Measurements from ENCODE around the gene MAPK6.
A peak's percentile ranks its signal among the peaks of the same experiment; 100 is the strongest.
"Not testable (repeated sequence)": the region's sequence is repeated elsewhere in the genome, so short reads cannot be mapped to it uniquely, and the experiment has no call there.

The MAPK6 gene

DNA sequence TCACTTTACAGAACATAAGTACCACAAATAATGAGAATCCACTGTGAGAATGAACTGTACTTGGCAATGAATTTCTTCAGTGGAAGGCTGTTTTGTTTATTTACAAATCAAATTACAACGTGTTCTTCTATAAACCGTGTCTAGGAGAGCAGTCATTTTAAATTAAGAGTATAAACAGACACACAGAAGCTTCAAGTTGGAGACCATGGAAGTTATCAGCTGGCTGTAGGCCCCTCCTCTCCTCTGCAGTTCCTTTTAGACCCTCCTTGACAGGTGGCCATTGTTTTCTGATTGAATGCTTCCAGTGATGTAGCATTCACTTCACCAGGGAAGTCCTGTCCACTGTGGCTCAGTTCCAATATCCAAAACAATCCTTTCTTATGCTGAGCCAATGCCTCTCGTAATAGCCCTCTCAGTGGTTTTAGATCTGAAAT is 7.3 kb upstream of the MAPK6 start:
- no peak for DNase-seq

DNA sequence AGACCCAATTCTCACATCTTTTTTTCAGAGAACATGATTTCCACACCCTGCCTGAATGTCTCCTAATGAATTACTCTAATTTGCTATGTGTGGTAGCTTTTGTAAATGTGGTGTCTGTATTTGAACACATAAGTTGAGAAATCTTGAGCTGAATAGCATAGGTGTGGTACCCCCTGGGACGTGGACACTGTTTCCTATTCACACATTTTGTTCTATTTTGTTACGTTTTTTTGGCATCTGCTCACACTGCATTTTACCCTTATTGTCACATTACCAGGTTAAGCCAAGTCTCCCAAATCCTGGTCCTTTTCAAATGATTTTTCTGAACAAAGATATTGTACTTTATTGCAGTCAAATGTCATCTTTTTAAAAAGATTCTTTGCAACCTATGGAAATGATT is 6.8 kb upstream of the MAPK6 start:
- no peak for DNase-seq

DNA sequence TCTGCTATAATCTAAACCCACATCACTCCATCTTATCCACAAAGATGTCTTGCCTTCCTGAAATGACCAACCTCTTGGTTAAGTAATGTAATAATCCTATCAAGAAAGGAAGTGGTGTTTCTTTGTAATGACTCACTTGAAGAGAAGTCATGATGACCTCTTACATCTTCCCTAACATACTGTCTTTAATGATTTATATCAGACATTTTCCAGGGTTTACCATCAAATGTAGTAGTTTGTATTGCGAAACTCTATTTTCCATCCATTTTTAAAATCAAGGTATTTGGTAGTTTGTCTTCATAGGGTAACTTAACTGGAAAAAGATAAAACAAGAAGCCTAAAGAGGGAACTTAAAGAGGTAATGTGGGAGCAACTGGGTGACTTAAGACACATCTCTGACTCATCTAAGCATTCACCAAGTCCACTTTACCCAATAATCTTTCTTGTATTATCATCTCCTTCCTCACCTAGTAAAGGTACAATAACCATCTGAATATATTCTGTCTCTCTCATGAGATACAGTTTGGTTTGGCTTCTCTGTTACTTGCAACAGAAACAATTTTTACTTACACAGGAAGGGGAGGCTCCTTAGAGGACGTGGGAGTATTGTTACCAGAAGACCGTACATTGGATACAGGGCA is 5.7 kb upstream of the MAPK6 start:
- no peak for DNase-seq

DNA sequence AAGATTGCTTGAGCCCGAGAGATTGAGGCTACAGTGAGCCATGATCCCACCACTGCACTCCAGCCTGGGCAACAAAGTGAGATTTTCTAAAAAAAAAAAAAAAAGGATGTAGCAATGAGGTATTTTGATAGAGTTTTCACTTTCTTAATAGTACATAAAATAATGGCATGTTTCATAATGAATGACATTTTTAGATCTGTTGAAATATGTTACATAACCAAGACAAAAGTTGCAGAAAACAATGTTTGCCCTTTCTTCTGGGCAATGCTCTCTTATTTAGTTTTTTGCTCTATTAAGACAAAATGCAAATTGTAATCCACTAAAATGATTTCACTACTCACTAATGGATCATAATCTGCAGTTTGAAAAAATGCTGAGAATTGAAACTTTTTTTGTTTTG is 4.4 kb upstream of the MAPK6 start:
- no peak for DNase-seq

GRCh38 chr15:52016316-52016715 is 2.7 kb upstream of the MAPK6 start:
- DNase-seq, result no peak

DNA sequence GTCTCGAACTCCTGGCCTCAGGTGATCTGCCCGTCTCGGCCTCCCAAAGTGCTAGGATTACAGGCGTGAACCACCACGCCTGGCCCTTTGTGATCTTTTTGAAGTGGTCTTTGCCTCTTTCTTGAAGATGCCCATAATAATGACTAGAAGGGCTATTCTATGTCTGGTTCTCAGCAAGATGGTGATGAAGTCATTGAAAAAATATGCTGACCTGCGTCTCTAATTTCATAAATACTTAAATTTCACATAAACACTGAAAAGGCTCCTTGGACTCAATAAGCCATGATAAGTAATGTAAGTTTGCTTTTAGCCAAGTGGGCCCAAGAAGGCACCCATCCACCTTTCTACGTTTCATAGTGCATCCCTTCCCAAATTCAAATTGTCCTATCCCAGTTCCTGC is 775 bp upstream of the MAPK6 start:
- no peak for DNase-seq

DNA sequence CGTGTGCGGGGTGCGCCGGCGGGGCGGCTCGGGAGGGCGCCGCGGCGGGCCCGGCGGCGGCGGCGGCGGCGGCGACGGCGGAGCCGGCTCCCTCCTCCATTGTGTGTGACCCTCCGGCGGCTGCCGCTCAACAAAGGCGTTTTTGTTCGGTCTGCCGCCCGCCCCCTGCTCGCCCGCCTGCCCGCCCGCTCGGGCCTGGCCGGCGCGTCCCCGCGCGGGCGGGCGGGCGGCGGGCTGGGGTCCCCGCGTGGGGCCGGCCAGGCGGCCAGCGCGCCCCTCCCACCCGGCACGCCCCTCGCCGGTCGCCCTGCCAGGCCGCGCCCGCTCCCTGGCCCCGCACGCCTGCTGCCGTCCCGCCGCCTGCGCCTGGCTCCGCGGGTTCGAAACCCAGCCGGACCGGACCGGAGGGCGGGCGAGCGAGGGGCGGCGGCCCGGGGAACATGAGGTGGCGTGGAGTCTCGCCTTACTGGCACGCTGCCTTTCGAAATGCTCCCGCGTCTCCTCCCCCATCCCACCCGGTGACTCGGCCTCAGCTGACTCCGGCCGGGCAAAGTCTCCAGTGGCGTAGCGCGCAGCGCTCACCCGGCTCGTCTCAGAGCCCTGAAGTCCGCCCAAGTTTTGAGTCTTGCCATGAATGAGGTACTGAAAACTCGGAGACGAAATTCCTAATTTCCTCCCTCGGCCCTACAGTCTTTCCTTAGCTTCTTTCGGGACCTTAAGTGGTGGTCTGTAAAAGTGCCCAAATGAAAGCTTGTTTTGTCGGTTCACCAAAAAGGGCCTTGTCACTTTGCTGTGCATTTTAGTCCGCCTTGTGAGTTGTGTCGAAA is 588 bp downstream of the MAPK6 start:
- peak; percentile 80 for DNase-seq

DNA sequence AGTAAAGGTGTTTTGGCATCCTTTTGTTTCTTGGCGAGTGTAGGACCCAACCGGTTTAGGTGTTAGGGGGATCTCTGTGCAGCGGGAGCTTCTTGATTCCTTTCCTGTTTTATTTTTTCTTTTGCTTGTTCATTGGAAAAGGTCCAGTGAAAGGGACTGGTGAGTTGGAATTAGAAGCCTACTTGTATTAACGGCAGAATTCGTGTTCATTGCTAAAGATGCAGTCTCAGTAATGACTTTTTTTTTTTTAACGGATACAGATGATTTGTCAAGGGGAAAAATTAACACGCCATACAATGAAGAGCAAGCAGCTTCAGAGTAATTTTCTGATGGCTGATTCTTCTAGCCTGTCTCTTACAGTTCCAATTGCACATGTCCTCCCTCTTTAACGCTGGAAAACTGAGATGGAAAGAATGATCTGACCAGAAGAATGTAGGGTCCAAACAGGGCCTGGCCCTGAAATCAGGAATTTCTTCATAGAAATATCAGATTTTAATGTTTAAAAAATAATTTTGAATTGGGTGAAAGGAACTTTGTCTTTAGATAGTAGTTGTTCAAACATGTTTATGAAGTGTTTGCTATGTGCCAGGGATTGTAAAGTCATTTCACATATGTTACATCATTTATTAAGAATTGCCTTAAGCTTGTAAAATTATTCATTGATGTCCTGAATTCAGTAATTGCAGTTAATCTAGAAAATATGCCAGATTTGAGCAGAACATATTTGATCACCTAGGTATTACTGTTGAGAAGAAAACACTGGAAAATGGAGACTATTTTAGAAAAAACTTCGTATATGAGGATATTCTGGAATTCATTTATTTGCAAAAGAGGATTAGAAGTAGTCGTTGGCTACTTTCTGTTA is 1.4 kb downstream of the MAPK6 start:
- DNase-seq, result no peak

DNA sequence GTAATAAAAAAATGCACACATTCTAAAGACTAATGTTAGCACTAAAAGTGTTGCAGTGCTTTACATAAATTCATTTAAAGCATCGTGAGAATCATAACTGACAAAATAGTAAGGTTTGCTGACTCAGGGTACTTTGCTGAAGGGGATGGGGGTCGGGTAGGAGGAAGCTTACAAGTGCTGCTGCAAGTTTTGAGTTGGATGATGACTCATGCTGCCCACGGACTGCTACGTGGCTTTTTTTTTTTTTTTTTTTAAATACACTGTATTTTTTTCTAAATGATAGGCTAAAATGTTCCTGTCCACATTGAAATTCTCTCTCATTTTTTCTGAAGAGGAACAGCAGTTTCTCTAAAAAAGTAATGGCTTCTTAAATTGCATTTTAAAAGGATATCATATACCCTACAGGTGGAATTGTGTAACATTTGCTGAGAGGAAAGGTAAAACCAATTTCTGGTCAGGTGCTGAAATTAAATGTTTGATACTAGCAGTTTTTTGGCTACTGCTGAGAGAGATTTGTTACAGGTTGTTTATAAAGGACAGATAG is 2.2 kb downstream of the MAPK6 start:
- peak; percentile 26 for DNase-seq

GRCh38 chr15:52021892-52022540 is 3.0 kb downstream of the MAPK6 start:
- DNase-seq, result no peak

- DNase-seq, result no peak
These were observed 4.3 kb downstream of the MAPK6 start for GRCh38 chr15:52023169-52023922.

DNA sequence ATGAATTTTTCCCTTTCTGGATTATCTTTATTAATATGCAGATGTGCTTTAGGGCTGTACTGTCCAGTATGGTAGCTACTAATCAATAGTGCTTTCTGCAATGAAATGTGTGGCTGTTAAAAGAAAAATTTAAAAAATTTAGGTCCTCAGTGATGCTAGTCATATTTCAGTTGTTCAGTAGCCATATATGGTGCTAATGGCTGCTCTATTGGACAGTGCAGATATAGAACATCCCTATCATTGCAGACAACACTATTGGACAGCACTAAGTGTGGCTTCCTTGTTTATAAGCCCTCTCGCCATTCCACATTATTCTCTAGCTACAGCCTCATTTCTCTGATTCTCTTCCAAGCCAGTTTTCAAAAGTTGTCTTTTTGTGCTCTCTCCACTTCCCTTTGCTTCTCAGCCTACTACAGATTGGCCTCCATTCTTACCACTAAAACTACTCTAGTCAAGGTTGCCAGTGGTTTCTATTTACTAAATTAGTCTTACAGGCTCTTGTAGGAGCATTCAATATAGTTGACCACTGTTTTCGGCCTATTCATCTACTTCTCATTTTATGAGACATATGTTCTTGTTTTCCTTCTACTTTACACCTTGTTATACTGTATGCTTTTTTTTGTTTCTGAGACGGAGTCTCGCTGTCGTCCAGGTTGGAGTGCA is 9.5 kb downstream of the MAPK6 start:
- no peak for DNase-seq

DNA sequence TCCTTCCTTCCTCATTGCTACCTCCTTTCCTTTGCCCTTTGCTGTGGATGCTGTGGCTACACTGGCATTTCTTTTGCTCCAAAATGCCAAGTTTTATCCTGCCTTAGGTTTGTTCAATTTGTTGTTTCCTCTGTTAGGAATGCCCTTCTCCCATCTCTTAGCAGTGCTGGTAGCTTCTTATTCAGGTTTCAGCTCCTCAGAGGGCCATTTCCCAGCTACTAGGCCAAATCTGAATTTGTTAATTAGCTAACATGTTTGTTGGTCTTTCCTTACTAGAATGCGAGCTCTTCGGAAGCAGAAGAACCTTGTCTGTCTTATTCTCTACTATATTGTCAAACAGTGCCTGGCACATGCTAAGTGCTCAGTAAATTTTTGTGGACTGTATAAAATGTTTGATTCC is 11.0 kb downstream of the MAPK6 start:
- DNase-seq, result no peak

- no peak for DNase-seq
These were observed 12.5 kb downstream of the MAPK6 start for GRCh38 chr15:52031556-52031955.

DNA sequence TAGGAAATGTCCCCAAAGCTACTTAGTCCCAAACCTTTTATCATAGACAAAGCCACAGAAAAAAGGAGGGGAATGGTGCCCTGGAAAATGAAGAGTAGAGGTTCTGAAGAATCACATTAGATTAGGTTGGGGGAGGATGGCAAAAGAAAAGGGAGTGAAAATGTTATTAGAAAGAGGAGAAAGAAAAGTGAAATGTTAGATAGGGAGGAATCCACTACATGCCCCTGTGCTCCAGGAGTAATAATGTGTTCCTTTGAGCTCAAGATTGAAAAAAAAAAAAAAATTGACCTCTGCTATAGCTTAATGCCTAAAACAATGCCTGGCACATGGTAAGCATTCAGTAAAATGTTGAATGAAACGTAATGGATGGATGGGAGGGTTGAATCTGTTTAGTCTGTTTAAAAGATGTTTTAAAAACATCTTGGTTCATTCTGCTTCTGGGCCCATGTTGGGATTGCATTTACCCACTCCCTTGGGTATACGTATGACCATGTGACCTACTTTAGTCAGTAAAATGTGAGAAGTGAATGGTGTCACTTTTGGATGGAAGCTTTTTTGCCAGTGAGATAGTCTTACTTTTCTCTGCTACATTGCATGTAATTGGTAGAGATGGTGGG is 19.0 kb downstream of the MAPK6 start:
- DNase-seq, result no peak

- no peak for DNase-seq
These were observed 21.1 kb downstream of the MAPK6 start for GRCh38 chr15:52039925-52040781.

- no peak for DNase-seq
These were observed 23.2 kb downstream of the MAPK6 start for GRCh38 chr15:52042051-52042851.

DNA sequence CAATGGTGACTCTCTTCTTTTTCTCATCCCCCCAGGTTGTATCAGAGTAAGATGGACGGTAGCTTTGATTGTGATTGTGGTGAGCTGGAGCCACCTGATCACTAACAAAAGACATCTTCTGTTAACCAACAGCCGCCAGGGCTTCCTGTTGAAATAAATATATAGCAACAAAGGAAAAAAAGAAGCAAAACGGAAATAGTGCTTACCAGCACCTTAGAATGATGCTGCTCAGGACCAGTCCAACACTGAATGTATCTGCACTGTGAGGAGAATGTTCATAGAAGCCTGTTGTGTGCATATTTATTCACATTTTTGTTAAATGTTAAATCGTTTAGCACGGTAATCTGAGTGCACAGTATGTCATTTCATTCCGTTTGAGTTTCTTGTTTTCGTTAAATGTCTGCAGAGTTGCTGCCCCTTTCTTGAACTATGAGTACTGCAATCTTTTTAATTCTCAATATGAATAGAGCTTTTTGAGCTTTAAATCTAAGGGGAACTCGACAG is 26.8 kb downstream of the MAPK6 start:
- not testable (repeated sequence) for DNase-seq

GRCh38 chr15:52046552-52046951 is 27.5 kb downstream of the MAPK6 start:
- DNase-seq, result not testable (repeated sequence)

Measured in 8988T (cell line).